ENCODE results near the gene EPS8L2. TPM values are rescaled to one million over a fixed set of nuclear protein-coding genes. Genes with fewer than 3 reads are reported as not detected.

The EPS8L2 gene
- polyA plus RNA-seq, 3 donors from 2014 or later: 12.9 to 15.1 (median 15.0) TPM

GRCh38 chr11:760236-760635 is 54.2 kb downstream of the EPS8L2 start:
- H3K27ac Mint-ChIP-seq: no peak overlapping the region
- no peaks in the 10 kb centered on the region for H3K9me3 Mint-ChIP-seq
- H3K36me3 Mint-ChIP-seq: peaks cover 0 to 14% (median 3%) of the 10 kb centered on the region in 3 donors
- H3K27me3 Mint-ChIP-seq (ENCODE audit: low read depth in 3 of 3): no peaks in the 10 kb centered on the region
- no peaks in the 10 kb centered on the region for H3K4me1 Mint-ChIP-seq
- DNase-seq: no peak
- no peak overlapping the region for H3K4me3 Mint-ChIP-seq

- no peak for DNase-seq
- no peak overlapping the region for H3K4me3 Mint-ChIP-seq
- no peaks in the 10 kb centered on the region for H3K9me3 Mint-ChIP-seq
- H3K27ac Mint-ChIP-seq: no peak overlapping the region
- H3K27me3 Mint-ChIP-seq (ENCODE audit: low read depth in 3 of 3): no peaks in the 10 kb centered on the region
- H3K36me3 Mint-ChIP-seq: peaks cover 0 to 10% (median 3%) of the 10 kb centered on the region in 3 donors
- no peaks in the 10 kb centered on the region for H3K4me1 Mint-ChIP-seq
Measured at GRCh38 chr11:761526-762108, 55.6 kb downstream of the EPS8L2 start.

- no peaks in the 10 kb centered on the region for H3K27me3 Mint-ChIP-seq (ENCODE audit: low read depth in 3 of 3)
- peaks cover 0 to 6% (median 2%) of the 10 kb centered on the region in 3 donors for H3K36me3 Mint-ChIP-seq
- DNase-seq: peak in 1 of 3 donors; percentile 5
- no peak overlapping the region for H3K4me3 Mint-ChIP-seq
- H3K9me3 Mint-ChIP-seq: no peaks in the 10 kb centered on the region
- peak overlapping the region in 1 of 6 donors; percentile 75 for H3K27ac Mint-ChIP-seq
- H3K4me1 Mint-ChIP-seq: no peaks in the 10 kb centered on the region
Measured at GRCh38 chr11:762421-763072, 56.5 kb downstream of the EPS8L2 start.

GRCh38 chr11:763073-763463 is 57.0 kb downstream of the EPS8L2 start:
- H3K36me3 Mint-ChIP-seq: peaks cover 0 to 6% (median 0%) of the 10 kb centered on the region in 3 donors

GRCh38 chr11:763549-764321 is 57.7 kb downstream of the EPS8L2 start:
- peaks cover 0 to 6% (median 0%) of the 10 kb centered on the region in 3 donors for H3K36me3 Mint-ChIP-seq
- no peak overlapping the region for H3K4me3 Mint-ChIP-seq
- H3K4me1 Mint-ChIP-seq: no peaks in the 10 kb centered on the region
- DNase-seq: no peak
- H3K9me3 Mint-ChIP-seq: no peaks in the 10 kb centered on the region
- H3K27me3 Mint-ChIP-seq (ENCODE audit: low read depth in 3 of 3): peaks cover 0 to 2% (median 0%) of the 10 kb centered on the region in 3 donors
- no peak overlapping the region for H3K27ac Mint-ChIP-seq

More at GRCh38 chr11:763073-763463, 57.0 kb downstream of the EPS8L2 start:
- no peak for DNase-seq
- Mint-ChIP-seq H3K27ac (no peak overlapping the region), H3K4me3 (no peak overlapping the region), H3K4me1 (no peaks in the 10 kb centered on the region), H3K27me3 (ENCODE audit: low read depth in 3 of 3) (peaks cover 0 to under 1% (median 0%) of the 10 kb centered on the region in 3 donors), H3K9me3 (no peaks in the 10 kb centered on the region)

GRCh38 chr11:764322-765024 is 58.4 kb downstream of the EPS8L2 start:
- Mint-ChIP-seq H3K9me3 (no peaks in the 10 kb centered on the region), H3K27ac (no peak overlapping the region), H3K27me3 (ENCODE audit: low read depth in 3 of 3) (peaks cover 0 to 2% (median 0%) of the 10 kb centered on the region in 3 donors), H3K4me3 (no peak overlapping the region), H3K36me3 (peaks cover 0 to 6% (median 0%) of the 10 kb centered on the region in 3 donors), H3K4me1 (no peaks in the 10 kb centered on the region)
- no peak for DNase-seq

- peak overlapping the region in 1 of 6 donors; percentile 58 for H3K27ac Mint-ChIP-seq
- DNase-seq: peak; percentile 45 to 56 (median 47)
- no peak overlapping the region for H3K4me3 Mint-ChIP-seq
- H3K36me3 Mint-ChIP-seq: peaks cover 0 to under 1% (median 0%) of the 10 kb centered on the region in 3 donors
- H3K9me3 Mint-ChIP-seq: no peaks in the 10 kb centered on the region
- H3K27me3 Mint-ChIP-seq (ENCODE audit: low read depth in 3 of 3): peaks cover 0 to 2% (median 0%) of the 10 kb centered on the region in 3 donors
- H3K4me1 Mint-ChIP-seq: no peaks in the 10 kb centered on the region
Measured at GRCh38 chr11:765025-765801, 59.2 kb downstream of the EPS8L2 start.

GRCh38 chr11:765802-766091 is 59.7 kb downstream of the EPS8L2 start:
- no peaks in the 10 kb centered on the region for H3K4me1 Mint-ChIP-seq
- no peak overlapping the region for H3K27ac Mint-ChIP-seq
- no peaks in the 10 kb centered on the region for H3K9me3 Mint-ChIP-seq
- no peak overlapping the region for H3K4me3 Mint-ChIP-seq
- H3K27me3 Mint-ChIP-seq (ENCODE audit: low read depth in 3 of 3): peaks cover 0 to 2% (median 0%) of the 10 kb centered on the region in 3 donors
- H3K36me3 Mint-ChIP-seq: no peaks in the 10 kb centered on the region
- no peak for DNase-seq

GRCh38 chr11:766106-766935 is 60.3 kb downstream of the EPS8L2 start:
- DNase-seq: no peak
- H3K4me3 Mint-ChIP-seq: no peak overlapping the region
- no peak overlapping the region for H3K27ac Mint-ChIP-seq
- H3K36me3 Mint-ChIP-seq: no peaks in the 10 kb centered on the region
- H3K27me3 Mint-ChIP-seq (ENCODE audit: low read depth in 3 of 3): peaks cover 0 to 2% (median 0%) of the 10 kb centered on the region in 3 donors
- no peaks in the 10 kb centered on the region for H3K9me3 Mint-ChIP-seq
- no peaks in the 10 kb centered on the region for H3K4me1 Mint-ChIP-seq

- Mint-ChIP-seq H3K27ac (no peak overlapping the region), H3K9me3 (no peaks in the 10 kb centered on the region), H3K36me3 (no peaks in the 10 kb centered on the region), H3K4me1 (no peaks in the 10 kb centered on the region), H3K27me3 (ENCODE audit: low read depth in 3 of 3) (peaks cover 0 to 2% (median 0%) of the 10 kb centered on the region in 3 donors), H3K4me3 (no peak overlapping the region)
- no peak for DNase-seq
Measured at GRCh38 chr11:766936-767210, 60.8 kb downstream of the EPS8L2 start.

- Mint-ChIP-seq H3K9me3 (no peaks in the 10 kb centered on the region), H3K27me3 (ENCODE audit: low read depth in 3 of 3) (peaks cover 0 to 2% (median 0%) of the 10 kb centered on the region in 3 donors), H3K36me3 (no peaks in the 10 kb centered on the region), H3K4me1 (no peaks in the 10 kb centered on the region), H3K27ac (no peak overlapping the region), H3K4me3 (no peak overlapping the region)
- no peak for DNase-seq
Measured at GRCh38 chr11:767238-767637, 61.2 kb downstream of the EPS8L2 start.

- Mint-ChIP-seq H3K4me1 (peaks cover 0 to under 1% of the 10 kb centered on the region in 2 donors), H3K4me3 (no peak overlapping the region), H3K9me3 (no peaks in the 10 kb centered on the region), H3K27me3 (ENCODE audit: low read depth in 3 of 3) (peaks cover 0 to 2% (median 0%) of the 10 kb centered on the region in 3 donors), H3K27ac (no peak overlapping the region), H3K36me3 (no peaks in the 10 kb centered on the region)
- DNase-seq: no peak
Measured at GRCh38 chr11:769887-770641, 64.0 kb downstream of the EPS8L2 start.

Measured in immature natural killer cell (primary cell).